Measurements from ENCODE around the gene VEGFC. TPM values are rescaled to one million over a fixed set of nuclear protein-coding genes. Genes with fewer than 3 reads are reported as not detected.

VEGFC gene
- polyA plus RNA-seq, 1 donor from 2014 or later: 0.63 TPM

DNA sequence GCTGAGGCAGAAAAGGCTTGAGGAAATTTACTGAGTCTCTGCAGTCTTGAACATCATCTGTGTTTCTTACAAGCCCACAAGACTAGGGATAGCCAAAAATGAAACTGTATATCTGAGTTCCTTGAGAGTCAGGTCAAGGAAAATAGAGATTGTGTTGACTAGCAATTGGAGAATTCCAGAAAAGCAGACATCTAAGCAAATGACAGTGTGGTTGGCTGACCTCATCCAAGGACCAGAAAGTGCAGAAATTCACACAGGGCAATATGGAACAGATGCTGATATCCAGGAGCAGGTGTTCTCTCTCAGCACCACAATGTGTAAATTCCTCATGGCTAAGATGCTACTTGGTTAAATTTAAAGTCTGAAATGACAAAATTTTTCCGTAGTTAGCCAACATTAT lies 146.4 kb downstream of the VEGFC start:
- Histone ChIP-seq H3K9ac (ENCODE audit: low read length) (no peak overlapping the region), H2AFZ (ENCODE audit: low read depth, low read length) (no peak overlapping the region)
- TF ChIP-seq EP300 (conservative IDR thresholded peaks at IDR 0.05; ENCODE audit: poor library complexity, severe bottlenecking) (no peak), EZH2 (IDR thresholded peaks at IDR 0.05; ENCODE audit: borderline replicate concordance, insufficient read depth, low read length, poor library complexity, severe bottlenecking) (no peak), TAF1 (IDR thresholded peaks at IDR 0.05; ENCODE audit: low read depth) (no peak), MXI1 (conservative IDR thresholded peaks at IDR 0.05; ENCODE audit: poor library complexity, severe bottlenecking) (no peak), RAD21 (conservative IDR thresholded peaks at IDR 0.05) (no peak), SMC3 (conservative IDR thresholded peaks at IDR 0.05; ENCODE audit: poor library complexity) (no peak), POLR2AphosphoS5 (IDR thresholded peaks at IDR 0.05) (no peak)
- TF ChIP-seq, protein P1, sequence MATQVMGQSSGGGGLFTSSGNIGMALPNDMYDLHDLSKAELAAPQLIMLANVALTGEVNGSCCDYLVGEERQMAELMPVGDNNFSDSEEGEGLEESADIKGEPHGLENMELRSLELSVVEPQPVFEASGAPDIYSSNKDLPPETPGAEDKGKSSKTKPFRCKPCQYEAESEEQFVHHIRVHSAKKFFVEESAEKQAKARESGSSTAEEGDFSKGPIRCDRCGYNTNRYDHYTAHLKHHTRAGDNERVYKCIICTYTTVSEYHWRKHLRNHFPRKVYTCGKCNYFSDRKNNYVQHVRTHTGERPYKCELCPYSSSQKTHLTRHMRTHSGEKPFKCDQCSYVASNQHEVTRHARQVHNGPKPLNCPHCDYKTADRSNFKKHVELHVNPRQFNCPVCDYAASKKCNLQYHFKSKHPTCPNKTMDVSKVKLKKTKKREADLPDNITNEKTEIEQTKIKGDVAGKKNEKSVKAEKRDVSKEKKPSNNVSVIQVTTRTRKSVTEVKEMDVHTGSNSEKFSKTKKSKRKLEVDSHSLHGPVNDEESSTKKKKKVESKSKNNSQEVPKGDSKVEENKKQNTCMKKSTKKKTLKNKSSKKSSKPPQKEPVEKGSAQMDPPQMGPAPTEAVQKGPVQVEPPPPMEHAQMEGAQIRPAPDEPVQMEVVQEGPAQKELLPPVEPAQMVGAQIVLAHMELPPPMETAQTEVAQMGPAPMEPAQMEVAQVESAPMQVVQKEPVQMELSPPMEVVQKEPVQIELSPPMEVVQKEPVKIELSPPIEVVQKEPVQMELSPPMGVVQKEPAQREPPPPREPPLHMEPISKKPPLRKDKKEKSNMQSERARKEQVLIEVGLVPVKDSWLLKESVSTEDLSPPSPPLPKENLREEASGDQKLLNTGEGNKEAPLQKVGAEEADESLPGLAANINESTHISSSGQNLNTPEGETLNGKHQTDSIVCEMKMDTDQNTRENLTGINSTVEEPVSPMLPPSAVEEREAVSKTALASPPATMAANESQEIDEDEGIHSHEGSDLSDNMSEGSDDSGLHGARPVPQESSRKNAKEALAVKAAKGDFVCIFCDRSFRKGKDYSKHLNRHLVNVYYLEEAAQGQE (IDR thresholded peaks at IDR 0.05; ENCODE audit: borderline replicate concordance): no peak
- TF ChIP-seq, protein P2, sequence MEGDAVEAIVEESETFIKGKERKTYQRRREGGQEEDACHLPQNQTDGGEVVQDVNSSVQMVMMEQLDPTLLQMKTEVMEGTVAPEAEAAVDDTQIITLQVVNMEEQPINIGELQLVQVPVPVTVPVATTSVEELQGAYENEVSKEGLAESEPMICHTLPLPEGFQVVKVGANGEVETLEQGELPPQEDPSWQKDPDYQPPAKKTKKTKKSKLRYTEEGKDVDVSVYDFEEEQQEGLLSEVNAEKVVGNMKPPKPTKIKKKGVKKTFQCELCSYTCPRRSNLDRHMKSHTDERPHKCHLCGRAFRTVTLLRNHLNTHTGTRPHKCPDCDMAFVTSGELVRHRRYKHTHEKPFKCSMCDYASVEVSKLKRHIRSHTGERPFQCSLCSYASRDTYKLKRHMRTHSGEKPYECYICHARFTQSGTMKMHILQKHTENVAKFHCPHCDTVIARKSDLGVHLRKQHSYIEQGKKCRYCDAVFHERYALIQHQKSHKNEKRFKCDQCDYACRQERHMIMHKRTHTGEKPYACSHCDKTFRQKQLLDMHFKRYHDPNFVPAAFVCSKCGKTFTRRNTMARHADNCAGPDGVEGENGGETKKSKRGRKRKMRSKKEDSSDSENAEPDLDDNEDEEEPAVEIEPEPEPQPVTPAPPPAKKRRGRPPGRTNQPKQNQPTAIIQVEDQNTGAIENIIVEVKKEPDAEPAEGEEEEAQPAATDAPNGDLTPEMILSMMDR (IDR thresholded peaks at IDR 0.05; ENCODE audit: poor library complexity, severe bottlenecking): no peak

DNA sequence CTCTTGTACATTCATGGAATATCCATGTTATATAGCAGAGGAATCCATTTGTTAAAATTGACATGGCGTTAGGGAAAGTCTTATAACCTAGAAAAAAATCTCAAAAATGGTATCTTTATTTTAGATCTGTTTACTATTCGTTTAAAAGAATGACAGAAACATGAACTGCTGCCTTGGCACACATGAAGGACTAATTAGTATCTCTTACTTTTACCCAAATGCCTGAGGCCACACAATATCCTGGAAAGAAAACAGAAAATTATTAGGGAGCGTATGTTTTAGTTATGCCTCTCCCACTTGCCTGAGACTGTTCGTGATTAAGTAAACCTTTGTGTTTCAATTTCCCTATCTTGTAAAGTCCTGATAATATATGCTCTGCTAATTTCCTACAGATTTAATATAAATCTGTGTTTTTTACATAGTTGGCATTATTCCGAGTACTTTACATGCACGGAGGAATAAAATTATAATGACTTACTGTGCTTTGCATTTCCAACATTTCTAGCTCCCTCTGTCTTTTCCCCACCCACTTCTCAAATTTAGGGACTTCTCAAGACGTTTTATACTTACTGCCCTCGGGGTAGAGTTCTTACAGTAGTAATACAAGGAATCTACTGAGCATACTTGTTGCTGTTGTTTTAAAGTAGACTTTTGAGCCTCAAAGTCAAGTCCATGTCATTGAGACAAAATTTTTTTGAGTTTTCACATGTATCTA lies 147.3 kb downstream of the VEGFC start:
- no peaks in the 10 kb centered on the region for H3K9me2 ChIP-seq (ENCODE audit: insufficient read depth, low read length)
- no peak overlapping the region for H3K9ac ChIP-seq (ENCODE audit: low read length)
- H3K4me3 ChIP-seq (ENCODE audit: low read length): no peak overlapping the region
- no peaks in the 10 kb centered on the region for H3F3A ChIP-seq (ENCODE audit: insufficient read depth, low read length, poor library complexity, severe bottlenecking)
- H3K79me2 ChIP-seq (replicated peaks; ENCODE audit: insufficient read depth, low read length): no peaks in the 10 kb centered on the region
- no peaks in the 10 kb centered on the region for H3K27me3 ChIP-seq (ENCODE audit: insufficient read depth, low read depth, low read length)
- H2AFZ ChIP-seq (ENCODE audit: low read depth, low read length): no peak overlapping the region
- no peaks in the 10 kb centered on the region for H4K20me1 ChIP-seq (ENCODE audit: insufficient read depth)
- TF ChIP-seq EZH2 (IDR thresholded peaks at IDR 0.05; ENCODE audit: borderline replicate concordance, insufficient read depth, low read length, poor library complexity, severe bottlenecking): no peak
- TF ChIP-seq, protein P1 (IDR thresholded peaks at IDR 0.05; ENCODE audit: borderline replicate concordance): no peak
- TF ChIP-seq EP300 (conservative IDR thresholded peaks at IDR 0.05; ENCODE audit: poor library complexity, severe bottlenecking): no peak
- no peak for TF ChIP-seq TAF1 (IDR thresholded peaks at IDR 0.05; ENCODE audit: low read depth)
- TF ChIP-seq, protein P2 (IDR thresholded peaks at IDR 0.05; ENCODE audit: poor library complexity, severe bottlenecking): no peak
- no peak for TF ChIP-seq SMC3 (conservative IDR thresholded peaks at IDR 0.05; ENCODE audit: poor library complexity)
- no peak for TF ChIP-seq POLR2AphosphoS5 (IDR thresholded peaks at IDR 0.05)
- no peak for TF ChIP-seq RAD21 (conservative IDR thresholded peaks at IDR 0.05)
- TF ChIP-seq MXI1 (conservative IDR thresholded peaks at IDR 0.05; ENCODE audit: poor library complexity, severe bottlenecking): no peak
- H3K4me2 ChIP-seq (ENCODE audit: low read length): no peak overlapping the region
- no peaks in the 10 kb centered on the region for H3K9me3 ChIP-seq (ENCODE audit: low read length)
- no peak overlapping the region for H3K27ac ChIP-seq (ENCODE audit: low read length)
- H3K36me3 ChIP-seq (ENCODE audit: insufficient read depth, low read length): no peaks in the 10 kb centered on the region

More for the DNA sequence above, 146.4 kb downstream of the VEGFC start:
- no peaks in the 10 kb centered on the region for H3K27me3 ChIP-seq (ENCODE audit: insufficient read depth, low read depth, low read length)
- no peaks in the 10 kb centered on the region for H4K20me1 ChIP-seq (ENCODE audit: insufficient read depth)
- H3F3A ChIP-seq (ENCODE audit: insufficient read depth, low read length, poor library complexity, severe bottlenecking): no peaks in the 10 kb centered on the region
- H3K79me2 ChIP-seq (replicated peaks; ENCODE audit: insufficient read depth, low read length): no peaks in the 10 kb centered on the region
- H3K4me3 ChIP-seq (ENCODE audit: low read length): no peak overlapping the region
- H3K36me3 ChIP-seq (ENCODE audit: insufficient read depth, low read length): no peaks in the 10 kb centered on the region
- no peaks in the 10 kb centered on the region for H3K9me2 ChIP-seq (ENCODE audit: insufficient read depth, low read length)
- no peaks in the 10 kb centered on the region for H3K9me3 ChIP-seq (ENCODE audit: low read length)
- no peak overlapping the region for H3K27ac ChIP-seq (ENCODE audit: low read length)
- H3K4me2 ChIP-seq (ENCODE audit: low read length): no peak overlapping the region

Data from neural cell (in vitro differentiated cells).